Activated T-cell treated with anti-CD3 and anti-CD28 coated beads, Interleukin-2, amount 50 U/mL, for 72 hours (primary cell): ENCODE results near the gene DIPK1C. TPM values are rescaled to one million over a fixed set of nuclear protein-coding genes. Genes with fewer than 3 reads are reported as not detected.
A peak's percentile ranks its signal among the peaks of the same experiment; 100 is the strongest.

Experiments used
- ATAC-seq, 2 donors: fragments of 150-1000 bp; cut with Tn5 transposase; replicated peaks in 1 of 2; 2 replicates each; pipeline ENCODE4 v1.10.0; 2021; ENCODE audit warnings: moderate library complexity in 2 of 2, mild to moderate bottlenecking in 1 of 2
- DNase-seq, 2 donors: peaks; one replicate each; pipeline ENCODE4 v3.0.0; 2021 to 2022; ENCODE audit warnings: mixed read lengths in 1 of 2
- H3K27ac Mint-ChIP-seq: one replicate; pipeline ENCODE4 v1.8.0; 2022; ENCODE audit warnings: mild to moderate bottlenecking, moderate library complexity, mixed read lengths
- H3K27me3 Mint-ChIP-seq: one replicate; pipeline ENCODE4 v1.8.0; 2022; ENCODE audit warnings: low read depth, mixed read lengths
- H3K36me3 Mint-ChIP-seq, 2 donors: one replicate each; pipeline ENCODE4 v1.8.0; 2022; ENCODE audit warnings: mixed read lengths in 2 of 2, mild to moderate bottlenecking in 1 of 2; ENCODE audit not compliant: insufficient read depth in 2 of 2
- H3K4me1 Mint-ChIP-seq: one replicate; pipeline ENCODE4 v1.8.0; 2022; ENCODE audit warnings: low read depth, mixed read lengths
- H3K4me3 Mint-ChIP-seq, 2 donors: one replicate each; pipeline ENCODE4 v1.8.0; 2022; ENCODE audit warnings: mild to moderate bottlenecking in 2 of 2, mixed read lengths in 2 of 2, moderate library complexity in 2 of 2
- H3K9me3 Mint-ChIP-seq, 2 donors: one replicate each; pipeline ENCODE4 v1.8.0; 2022; ENCODE audit warnings: mixed read lengths in 2 of 2
- total RNA-seq, 2 donors: library from RNA; stranded (reverse); gene quantifications; one replicate each; pipeline ENCODE4 v1.2.3, GENCODE V29; 2022

Gene DIPK1C
- total RNA-seq, 2 donors from 2014 or later = not detected

GRCh38 chr18:74396171-74397169, 60.6 kb downstream of the DIPK1C start:
- Mint-ChIP-seq H3K4me3 (no peak overlapping the region), H3K27ac (no peak overlapping the region), H3K36me3 (no peaks in the 10 kb centered on the region), H3K27me3 (peaks cover 16% of the 10 kb centered on the region), H3K9me3 (no peaks in the 10 kb centered on the region), H3K4me1 (peaks cover 9% of the 10 kb centered on the region)
- no peak for ATAC-seq
- no peak for DNase-seq

DNA sequence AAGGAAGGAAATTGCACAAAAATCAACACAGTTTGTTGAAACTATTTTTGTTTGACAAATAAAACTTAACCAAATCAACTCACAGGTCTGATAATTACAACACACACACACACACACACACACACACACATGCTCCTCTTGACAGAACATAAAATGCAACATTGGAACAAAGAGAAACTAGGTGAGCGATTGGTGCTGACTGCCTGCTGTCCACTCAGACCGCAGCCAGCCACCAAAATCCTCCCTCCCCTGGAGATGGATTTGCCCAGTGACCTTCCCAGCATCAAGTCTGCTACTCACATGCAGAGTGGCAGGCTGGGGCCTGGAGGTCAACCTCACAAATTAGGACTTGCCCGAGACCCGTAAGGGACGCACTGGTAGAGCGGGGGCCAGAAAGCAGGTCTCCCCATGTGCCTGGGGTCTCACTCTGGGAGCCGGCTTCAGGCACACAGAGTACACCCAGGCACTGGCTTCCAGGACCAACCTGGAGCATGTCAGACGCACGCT, 61.4 kb downstream of the DIPK1C start:
- no peak for ATAC-seq
- H3K27me3 Mint-ChIP-seq = peaks cover 16% of the 10 kb centered on the region

DNA sequence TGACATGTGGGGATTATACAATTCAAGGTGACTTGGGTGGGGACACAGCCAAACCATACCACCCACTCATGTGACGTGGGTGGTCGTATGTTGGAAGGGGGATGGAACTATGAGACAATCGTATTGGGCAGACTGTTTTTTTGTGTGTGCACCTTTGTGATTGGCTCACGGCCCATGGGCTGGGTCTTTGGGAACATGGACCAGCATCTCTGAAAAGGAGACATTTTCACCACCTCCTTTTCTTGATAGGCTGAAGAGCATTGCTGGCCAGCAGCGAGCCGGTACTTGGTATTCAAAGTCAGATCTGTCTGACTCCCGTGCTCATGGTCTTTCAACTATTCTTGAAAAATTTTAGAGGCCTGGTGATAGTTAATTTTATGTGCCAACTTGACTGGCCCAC, 62.1 kb downstream of the DIPK1C start:
- Mint-ChIP-seq H3K4me3 (no peak overlapping the region), H3K9me3 (no peaks in the 10 kb centered on the region), H3K27ac (no peak overlapping the region), H3K36me3 (no peaks in the 10 kb centered on the region), H3K27me3 (peaks cover 15% of the 10 kb centered on the region), H3K4me1 (peaks cover 23% of the 10 kb centered on the region)
- no peak for DNase-seq
- ATAC-seq = no peak

More for the DNA sequence above, 61.4 kb downstream of the DIPK1C start:
- H3K4me1 Mint-ChIP-seq = peaks cover 16% of the 10 kb centered on the region
- no peak overlapping the region for H3K27ac Mint-ChIP-seq
- DNase-seq = no peak
- no peak overlapping the region for H3K4me3 Mint-ChIP-seq
- no peaks in the 10 kb centered on the region for H3K9me3 Mint-ChIP-seq
- no peaks in the 10 kb centered on the region for H3K36me3 Mint-ChIP-seq

DNA sequence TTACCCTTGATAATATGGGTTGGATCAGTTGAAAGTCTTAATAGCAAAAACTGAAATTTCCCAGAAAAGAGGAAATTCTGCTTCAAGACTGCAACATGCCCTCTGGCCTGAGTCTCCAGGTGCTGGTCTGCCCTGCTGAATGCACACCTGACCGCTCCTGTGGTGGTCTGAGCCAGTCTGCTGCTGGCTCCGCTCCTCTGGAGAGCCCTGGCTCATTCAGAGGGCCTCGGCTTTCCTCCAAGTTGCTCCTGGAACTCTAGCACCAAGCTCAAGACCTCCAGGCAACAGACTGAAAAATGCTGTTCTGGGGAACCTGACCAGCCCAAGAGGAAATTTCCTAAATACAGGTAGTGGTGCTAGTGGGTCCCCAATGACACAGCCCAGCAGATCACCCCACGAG, 64.8 kb downstream of the DIPK1C start:
- H3K4me1 Mint-ChIP-seq = peaks cover 24% of the 10 kb centered on the region
- H3K27ac Mint-ChIP-seq = no peak overlapping the region
- ATAC-seq = no peak
- DNase-seq = no peak
- H3K4me3 Mint-ChIP-seq = no peak overlapping the region
- H3K9me3 Mint-ChIP-seq = no peaks in the 10 kb centered on the region
- peaks cover 7% of the 10 kb centered on the region for H3K27me3 Mint-ChIP-seq
- H3K36me3 Mint-ChIP-seq = no peaks in the 10 kb centered on the region

- Mint-ChIP-seq H3K27ac (no peak overlapping the region), H3K27me3 (peaks cover 7% of the 10 kb centered on the region), H3K36me3 (no peaks in the 10 kb centered on the region), H3K9me3 (no peaks in the 10 kb centered on the region), H3K4me3 (no peak overlapping the region), H3K4me1 (peaks cover 24% of the 10 kb centered on the region)
- DNase-seq = no peak
- peak; percentile 64 to 83 for ATAC-seq
These were observed 66.2 kb downstream of the DIPK1C start for GRCh38 chr18:74390900-74391299.

- DNase-seq = no peak
- peaks cover 24% of the 10 kb centered on the region for H3K4me1 Mint-ChIP-seq
These were observed 67.1 kb downstream of the DIPK1C start for GRCh38 chr18:74389991-74390390.

GRCh38 chr18:74389171-74389927, 67.8 kb downstream of the DIPK1C start:
- H3K27me3 Mint-ChIP-seq = peaks cover 7% of the 10 kb centered on the region
- no peak overlapping the region for H3K4me3 Mint-ChIP-seq
- no peaks in the 10 kb centered on the region for H3K36me3 Mint-ChIP-seq
- DNase-seq (no peak), ATAC-seq (no peak)
- no peaks in the 10 kb centered on the region for H3K9me3 Mint-ChIP-seq
- peaks cover 24% of the 10 kb centered on the region for H3K4me1 Mint-ChIP-seq
- no peak overlapping the region for H3K27ac Mint-ChIP-seq

More at GRCh38 chr18:74389991-74390390, 67.1 kb downstream of the DIPK1C start:
- H3K27me3 Mint-ChIP-seq = peaks cover 7% of the 10 kb centered on the region
- no peak overlapping the region for H3K27ac Mint-ChIP-seq
- no peaks in the 10 kb centered on the region for H3K9me3 Mint-ChIP-seq
- H3K4me3 Mint-ChIP-seq = no peak overlapping the region
- H3K36me3 Mint-ChIP-seq = no peaks in the 10 kb centered on the region
- no peak for ATAC-seq

- DNase-seq (no peak), ATAC-seq (no peak)
- peaks cover 1% of the 10 kb centered on the region for H3K27me3 Mint-ChIP-seq
- no peaks in the 10 kb centered on the region for H3K36me3 Mint-ChIP-seq
- H3K9me3 Mint-ChIP-seq = no peaks in the 10 kb centered on the region
- H3K4me1 Mint-ChIP-seq = peaks cover 24% of the 10 kb centered on the region
- H3K27ac Mint-ChIP-seq = no peak overlapping the region
- no peak overlapping the region for H3K4me3 Mint-ChIP-seq
These were observed 68.9 kb downstream of the DIPK1C start for GRCh38 chr18:74388227-74388626.

- no peak overlapping the region for H3K27ac Mint-ChIP-seq
- H3K9me3 Mint-ChIP-seq = no peaks in the 10 kb centered on the region
- DNase-seq = no peak
- no peak overlapping the region for H3K4me3 Mint-ChIP-seq
- no peaks in the 10 kb centered on the region for H3K36me3 Mint-ChIP-seq
- H3K4me1 Mint-ChIP-seq = peaks cover 24% of the 10 kb centered on the region
- no peak for ATAC-seq
- H3K27me3 Mint-ChIP-seq = no peaks in the 10 kb centered on the region
These were observed 69.7 kb downstream of the DIPK1C start for GRCh38 chr18:74387383-74387782.

Other genes starting within 250 kb of the DIPK1C start
- 10 to 100 TPM; 45.1 to 47.8 TPM for gene CYB5A, start 165.3 kb downstream of the DIPK1C start, total RNA-seq
- gene C18orf63, start 141.5 kb downstream of the DIPK1C start, total RNA-seq = not detected
- 100 to 1,000 TPM; 211 to 212 TPM for gene CNDP2, start 39.1 kb upstream of the DIPK1C start, total RNA-seq
- under 1 TPM in 1 of 2 donors, not detected in 1; 0.16 TPM for gene CNDP1, start 77.2 kb upstream of the DIPK1C start, total RNA-seq
- gene ZNF407, start 140.6 kb upstream of the DIPK1C start, total RNA-seq = 10 to 100 TPM; 11.9 to 13.0 TPM